DOHH2 (cell line): ENCODE results near the gene FAM174C.

Experiments
- H3F3A ChIP-seq: fragments of 200-600 bp; sonication (generic), shearing (Covaris generic); 2 replicates; pipeline ENCODE4 v1.6.0; 2016; ENCODE audit warnings: antibody characterized with exemption, mild to moderate bottlenecking; ENCODE audit not compliant: control insufficient read depth, insufficient read depth
- H3K27ac ChIP-seq: fragments of 200-600 bp; sonication (generic); 2 replicates; pipeline ENCODE4 v1.5.1; 2014; ENCODE audit warnings: low read depth, mild to moderate bottlenecking, low read length, moderate library complexity
- H3K27me3 ChIP-seq: fragments of 200-600 bp; sonication (generic); 2 replicates; pipeline ENCODE4 v1.6.1; 2014; ENCODE audit warnings: mild to moderate bottlenecking, low read length, mixed read lengths; ENCODE audit not compliant: control insufficient read depth
- H3K36me3 ChIP-seq: fragments of 200-600 bp; sonication (generic); 2 replicates; pipeline ENCODE4 v1.6.1; 2014; ENCODE audit warnings: mild to moderate bottlenecking, low read length, moderate library complexity, mixed read lengths; ENCODE audit not compliant: control insufficient read depth
- H3K4me1 ChIP-seq: fragments of 200-600 bp; sonication (generic); 2 replicates; pipeline ENCODE4 v1.6.1; 2014; ENCODE audit warnings: mild to moderate bottlenecking, low read length, mixed read lengths; ENCODE audit not compliant: control insufficient read depth
- H3K4me2 ChIP-seq: fragments of 200-600 bp; sonication (generic); 2 replicates; pipeline ENCODE4 v1.6.0; 2014; ENCODE audit warnings: mild to moderate bottlenecking, low read length, moderate library complexity
- H3K4me3 ChIP-seq: fragments of 200-600 bp; sonication (generic); 2 replicates; pipeline ENCODE4 v1.5.1; 2014; ENCODE audit warnings: mild to moderate bottlenecking, low read length, mixed read lengths
- H3K79me2 ChIP-seq: fragments of 200-600 bp; sonication (generic); 2 replicates; pipeline ENCODE4 v1.6.1; 2014; ENCODE audit warnings: mild to moderate bottlenecking, low read length, mixed read lengths; ENCODE audit not compliant: control insufficient read depth
- H3K9me2 ChIP-seq: fragments of 200-600 bp; sonication (generic); replicated peaks from 2 replicates; pipeline ENCODE4 v1.6.1; 2014; ENCODE audit warnings: mild to moderate bottlenecking, low read length, mixed read lengths; ENCODE audit not compliant: control insufficient read depth
- H3K9me3 ChIP-seq: fragments of 200-600 bp; sonication (generic); 2 replicates; pipeline ENCODE4 v1.6.1; 2014; ENCODE audit warnings: antibody characterized with exemption, low read length, mixed read lengths; ENCODE audit not compliant: control insufficient read depth, insufficient read depth
- H4K20me1 ChIP-seq: fragments of 200-600 bp; sonication (generic); 2 replicates; pipeline ENCODE4 v1.6.0; 2014; ENCODE audit warnings: low read depth, mild to moderate bottlenecking, antibody characterized with exemption, low read length, moderate library complexity; ENCODE audit not compliant: control insufficient read depth, insufficient read depth
- EZH2phosphoT487 ChIP-seq: fragments of 200-600 bp; sonication (generic); IDR thresholded peaks from 2 replicates; pipeline ENCODE4 v1.6.1; 2017; ENCODE audit warnings: borderline replicate concordance, mild to moderate bottlenecking, antibody characterized with exemption, low read length, moderate library complexity, mixed read lengths
- TF ChIP-seq, protein P1 (sequence below): fragments of 200-600 bp; sonication (generic); IDR thresholded peaks from one replicate; pipeline ENCODE4 v1.5.1; 2014; ENCODE audit warnings: antibody characterized with exemption, mild to moderate bottlenecking, low read depth, low read length; ENCODE audit not compliant: poor library complexity, severe bottlenecking

Gene FAM174C

DNA sequence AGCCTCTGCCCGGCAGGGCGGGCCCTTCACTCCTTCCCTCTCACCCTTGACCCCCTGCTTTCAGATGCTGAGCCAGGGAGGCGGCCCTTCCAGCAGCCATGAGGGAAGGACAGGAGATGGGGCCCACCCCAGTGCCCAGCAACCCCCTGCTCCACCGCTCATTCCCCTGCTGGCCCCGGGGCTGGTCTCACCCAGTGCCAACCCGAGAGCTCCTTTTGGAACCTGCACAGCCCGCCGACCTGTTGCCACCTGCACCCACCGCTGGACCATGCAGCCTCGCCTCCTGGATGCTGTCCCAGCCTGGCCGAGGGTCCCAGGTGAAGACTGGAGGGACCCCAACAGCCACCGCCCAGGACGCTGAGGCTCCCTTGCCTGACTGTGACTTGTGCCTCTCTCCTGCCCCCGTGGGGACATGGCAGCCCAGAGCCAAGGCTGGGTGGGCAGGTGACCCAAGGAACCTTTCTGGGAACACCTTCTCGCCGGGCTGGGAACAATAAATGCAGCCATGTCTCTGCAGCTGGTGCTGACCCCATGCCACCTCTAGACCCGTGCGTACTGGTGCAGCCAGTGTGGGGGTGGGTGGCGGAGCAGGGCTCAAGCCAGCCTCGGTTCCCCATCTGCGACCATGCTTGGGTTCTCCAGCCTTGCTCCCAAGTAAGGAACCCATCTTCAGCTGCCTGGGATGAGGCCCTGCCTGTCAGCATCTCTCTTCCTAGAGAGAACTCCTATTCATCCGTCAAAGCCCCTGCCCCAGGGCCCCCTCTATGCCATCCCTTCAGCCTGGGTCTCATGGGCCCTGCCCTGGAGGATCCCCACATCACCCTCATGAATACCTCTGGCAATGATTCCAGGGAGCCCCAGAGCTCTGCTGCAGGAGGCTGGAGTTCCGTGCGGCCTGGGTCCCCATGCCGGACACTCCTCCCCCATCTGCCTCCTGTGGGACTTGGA lies 3.7 kb downstream of the FAM174C start:
- peaks cover 24% of the 10 kb centered on the region for H3K79me2 ChIP-seq
- peaks cover 8% of the 10 kb centered on the region for H3K27me3 ChIP-seq
- no peaks in the 10 kb centered on the region for H3K9me2 ChIP-seq
- peaks cover 5% of the 10 kb centered on the region for H4K20me1 ChIP-seq
- TF ChIP-seq, protein P1, sequence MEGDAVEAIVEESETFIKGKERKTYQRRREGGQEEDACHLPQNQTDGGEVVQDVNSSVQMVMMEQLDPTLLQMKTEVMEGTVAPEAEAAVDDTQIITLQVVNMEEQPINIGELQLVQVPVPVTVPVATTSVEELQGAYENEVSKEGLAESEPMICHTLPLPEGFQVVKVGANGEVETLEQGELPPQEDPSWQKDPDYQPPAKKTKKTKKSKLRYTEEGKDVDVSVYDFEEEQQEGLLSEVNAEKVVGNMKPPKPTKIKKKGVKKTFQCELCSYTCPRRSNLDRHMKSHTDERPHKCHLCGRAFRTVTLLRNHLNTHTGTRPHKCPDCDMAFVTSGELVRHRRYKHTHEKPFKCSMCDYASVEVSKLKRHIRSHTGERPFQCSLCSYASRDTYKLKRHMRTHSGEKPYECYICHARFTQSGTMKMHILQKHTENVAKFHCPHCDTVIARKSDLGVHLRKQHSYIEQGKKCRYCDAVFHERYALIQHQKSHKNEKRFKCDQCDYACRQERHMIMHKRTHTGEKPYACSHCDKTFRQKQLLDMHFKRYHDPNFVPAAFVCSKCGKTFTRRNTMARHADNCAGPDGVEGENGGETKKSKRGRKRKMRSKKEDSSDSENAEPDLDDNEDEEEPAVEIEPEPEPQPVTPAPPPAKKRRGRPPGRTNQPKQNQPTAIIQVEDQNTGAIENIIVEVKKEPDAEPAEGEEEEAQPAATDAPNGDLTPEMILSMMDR = no peak
- no peak for TF ChIP-seq EZH2phosphoT487
- peaks cover 60% of the 10 kb centered on the region for H3K36me3 ChIP-seq
- no peaks in the 10 kb centered on the region for H3K9me3 ChIP-seq
- peaks cover 33% of the 10 kb centered on the region for H3K4me1 ChIP-seq
- H3K27ac ChIP-seq = no peak overlapping the region
- peaks cover 7% of the 10 kb centered on the region for H3F3A ChIP-seq
- H3K4me2 ChIP-seq = no peak overlapping the region
- H3K4me3 ChIP-seq = no peak overlapping the region

DNA sequence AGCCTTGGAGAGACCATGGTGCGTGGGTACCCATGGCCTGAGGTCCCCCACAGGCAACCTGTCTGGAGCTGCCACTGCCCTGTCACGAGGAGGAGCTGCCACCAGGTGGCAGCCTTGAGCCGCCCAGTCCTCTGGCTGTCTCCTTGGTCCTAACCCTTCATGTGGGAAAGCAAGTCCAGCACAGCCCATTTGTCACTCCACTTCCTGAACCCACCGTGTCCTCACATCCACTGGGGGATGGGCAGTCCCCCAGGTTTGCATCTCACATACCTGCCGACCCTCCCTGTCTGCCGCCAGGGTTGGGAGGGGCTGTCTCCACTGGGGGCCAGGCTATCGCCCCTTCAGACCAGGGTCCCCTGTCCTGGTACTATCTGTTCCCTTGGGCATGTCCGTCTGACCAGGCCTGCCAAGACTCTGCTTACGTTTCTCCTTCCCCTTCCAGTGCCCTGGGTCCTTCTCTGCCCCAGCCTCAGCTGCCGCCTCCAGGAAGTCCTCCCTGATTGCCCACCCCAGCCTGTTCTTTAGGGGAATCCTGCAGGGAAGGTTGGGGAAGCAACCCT lies 4.5 kb downstream of the FAM174C start:
- Histone ChIP-seq H3F3A (peaks cover 3% of the 10 kb centered on the region), H3K9me3 (no peaks in the 10 kb centered on the region), H3K27me3 (peaks cover 17% of the 10 kb centered on the region), H3K79me2 (peaks cover 16% of the 10 kb centered on the region), H3K9me2 (no peaks in the 10 kb centered on the region), H3K27ac (no peak overlapping the region), H3K36me3 (peaks cover 51% of the 10 kb centered on the region), H4K20me1 (peaks cover 5% of the 10 kb centered on the region), H3K4me1 (peaks cover 24% of the 10 kb centered on the region), H3K4me3 (no peak overlapping the region), H3K4me2 (no peak overlapping the region)
- no peak for TF ChIP-seq EZH2phosphoT487
- TF ChIP-seq, protein P1 = peak; percentile 99

DNA sequence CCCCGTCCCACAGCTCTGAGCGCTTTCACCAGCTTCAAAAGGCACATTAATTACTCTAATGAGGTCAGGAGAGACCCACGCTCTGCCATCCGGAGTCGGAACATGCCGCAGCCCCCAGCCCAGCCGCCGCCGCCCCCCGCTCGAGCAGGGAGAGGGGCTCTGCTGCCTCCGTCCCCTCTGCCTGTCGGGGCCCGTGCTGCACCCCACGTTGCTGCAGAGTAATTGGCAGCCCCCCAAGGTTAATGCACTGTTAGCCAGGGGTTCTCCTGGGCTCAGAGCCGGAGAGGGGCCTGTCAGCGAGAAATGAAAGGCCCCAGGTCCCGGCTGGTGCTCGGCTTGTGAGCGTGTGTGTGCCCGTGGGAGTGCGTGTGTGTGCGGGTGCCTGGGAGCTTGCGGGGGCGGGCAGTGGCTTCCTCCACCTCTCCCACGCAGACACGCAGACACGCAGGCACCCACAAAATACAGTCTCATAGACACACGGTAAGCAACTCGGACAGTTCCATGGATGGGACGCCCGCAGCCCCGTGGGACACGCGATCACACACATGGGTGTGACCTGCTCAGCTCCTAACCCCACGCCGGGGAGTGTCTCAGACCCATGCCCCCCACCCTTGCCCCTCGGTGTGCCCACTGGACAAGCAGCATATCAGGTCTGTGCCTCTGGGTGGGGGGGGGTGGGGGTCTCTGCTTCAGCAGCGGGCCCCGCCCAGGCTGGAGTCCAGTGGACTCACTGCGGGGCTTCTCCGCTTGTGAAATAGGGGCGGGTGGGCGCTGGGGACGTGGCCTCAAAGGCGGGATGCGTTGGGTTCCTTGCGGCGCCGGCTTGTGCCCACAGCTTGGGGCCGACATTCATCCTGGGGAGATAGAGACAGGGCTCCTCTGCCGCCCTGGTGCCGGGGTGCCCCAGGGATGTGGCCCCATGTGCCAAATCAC lies 5.6 kb downstream of the FAM174C start:
- peaks cover 13% of the 10 kb centered on the region for H3K79me2 ChIP-seq
- no peak for TF ChIP-seq EZH2phosphoT487

More for the DNA sequence above, 5.6 kb downstream of the FAM174C start:
- H3K4me3 ChIP-seq = no peak overlapping the region
- peaks cover 5% of the 10 kb centered on the region for H4K20me1 ChIP-seq
- H3K4me1 ChIP-seq = peaks cover 21% of the 10 kb centered on the region
- H3K27me3 ChIP-seq = peaks cover 23% of the 10 kb centered on the region
- no peak overlapping the region for H3K4me2 ChIP-seq
- H3K9me3 ChIP-seq = no peaks in the 10 kb centered on the region
- no peaks in the 10 kb centered on the region for H3K9me2 ChIP-seq
- H3K27ac ChIP-seq = no peak overlapping the region
- H3K36me3 ChIP-seq = peaks cover 48% of the 10 kb centered on the region
- H3F3A ChIP-seq = no peaks in the 10 kb centered on the region; the same call in 1 of the 2 replicates
